AG08396 (cell line): ENCODE measurements around the gene OVOL1.
"Not testable (repeated sequence)": the region's sequence is repeated elsewhere in the genome, so short reads cannot be mapped to it uniquely, and the experiment has no call there.

Experiments used
- DNase-seq: peaks from one replicate; pipeline ENCODE4 v3.0.0; 2012; ENCODE audit warnings: low spot score, mixed read lengths

The OVOL1 gene

DNA sequence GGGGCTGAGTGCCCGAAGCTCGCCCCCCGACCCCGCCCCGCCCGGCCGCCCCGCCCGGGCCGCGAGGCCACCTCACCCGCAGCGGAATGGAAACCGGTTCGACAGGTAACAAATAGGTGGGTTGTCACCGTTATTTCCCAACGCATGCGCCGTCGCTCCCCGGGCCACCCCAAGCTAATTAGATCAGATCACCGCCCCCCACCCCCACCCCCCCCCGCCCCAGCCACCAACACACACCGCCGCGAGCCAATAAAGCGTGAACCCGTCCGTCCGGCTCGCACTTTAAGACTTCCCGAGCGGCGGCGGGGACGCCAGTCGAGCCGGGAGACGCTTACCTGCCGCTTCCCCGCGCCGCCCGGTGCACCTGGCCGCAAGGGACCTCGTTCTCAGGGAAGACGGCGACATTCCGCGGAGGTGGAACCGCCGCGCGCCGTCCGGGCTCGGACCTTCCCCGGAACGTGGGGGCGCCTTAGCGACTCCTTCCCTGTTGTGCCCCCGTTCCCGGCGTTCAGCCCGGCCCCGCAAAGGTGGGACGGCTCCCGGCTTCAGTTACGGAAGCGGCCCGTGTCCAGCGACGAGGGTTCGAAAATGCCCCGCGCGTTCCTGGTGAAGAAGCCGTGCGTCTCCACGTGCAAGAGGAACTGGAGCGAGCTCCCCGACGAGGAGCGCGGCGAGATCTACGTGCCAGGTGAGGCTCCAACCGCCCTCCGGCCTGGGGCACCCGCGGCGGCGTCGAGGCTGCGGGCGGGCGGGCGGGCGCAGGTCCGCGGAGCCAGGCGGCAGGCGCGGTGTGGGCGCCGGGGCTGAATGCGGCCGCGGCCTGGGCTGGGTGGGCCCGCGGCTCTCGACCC, at the start of gene OVOL1:
Gene OVOL1, plus strand, starts transcription at position 278 of the 851 bp plus-strand sequence. Its CDS starts 311 bp downstream, at position 589.
- DNase-seq: no peak

DNA sequence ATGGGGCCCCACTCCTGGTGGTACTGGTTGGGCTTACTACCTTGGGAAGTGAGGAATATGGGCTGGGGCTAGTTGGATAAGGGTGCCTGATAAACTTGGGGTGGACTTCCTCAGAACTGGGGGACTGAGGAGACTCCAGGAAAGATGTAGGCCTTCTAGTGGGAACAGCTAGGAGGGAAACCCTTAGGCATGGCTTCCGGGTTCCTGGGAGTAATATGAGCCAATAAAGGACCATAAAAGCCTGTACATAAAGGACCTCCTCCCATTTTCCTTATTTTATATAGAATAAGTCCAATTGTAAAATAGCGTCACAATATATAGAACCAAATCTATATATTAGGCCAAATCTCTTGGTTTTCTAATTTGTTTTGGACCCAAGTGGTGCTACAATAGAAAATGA, 47.8 kb upstream of the OVOL1 start:
- DNase-seq: no peak

DNA sequence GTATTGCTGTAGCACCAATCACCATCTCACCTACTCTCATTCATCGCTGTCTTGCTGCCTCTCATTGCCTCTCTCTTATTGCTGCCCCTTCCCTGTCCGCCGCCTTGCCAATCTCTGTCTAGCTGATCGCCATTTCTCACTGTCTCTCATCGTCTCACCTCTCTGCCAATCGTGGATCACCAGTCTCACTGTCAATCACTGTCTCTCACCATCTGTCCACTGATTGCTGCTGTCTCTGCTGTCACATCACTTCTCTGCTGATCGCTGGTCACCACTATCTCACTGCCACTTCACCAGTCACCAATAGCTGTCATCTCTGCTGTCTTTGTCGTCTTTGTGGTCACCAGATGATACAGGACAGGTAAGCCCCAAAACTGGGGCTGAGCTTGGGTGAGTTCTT, 45.7 kb upstream of the OVOL1 start:
- no peak for DNase-seq

DNA sequence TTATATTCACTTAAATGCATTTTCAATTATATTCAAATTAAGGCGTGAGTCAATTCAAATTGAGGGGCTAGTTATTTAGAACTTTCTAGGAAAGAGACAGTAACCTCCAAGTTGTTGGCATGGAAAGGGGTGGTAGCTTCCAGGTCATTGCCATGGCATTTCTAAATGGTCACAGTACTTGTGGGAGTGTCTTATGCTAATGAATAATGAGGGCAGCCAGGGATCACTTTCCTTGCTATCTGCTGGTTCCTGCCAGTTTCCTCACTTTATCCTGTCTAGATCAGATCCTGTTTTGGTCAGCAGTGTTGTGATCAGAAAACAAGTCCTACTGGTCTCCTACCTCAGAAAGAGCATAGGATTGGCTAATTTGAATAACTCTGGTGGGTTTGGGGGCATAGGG, 44.5 kb upstream of the OVOL1 start:
- no peak for DNase-seq

DNA sequence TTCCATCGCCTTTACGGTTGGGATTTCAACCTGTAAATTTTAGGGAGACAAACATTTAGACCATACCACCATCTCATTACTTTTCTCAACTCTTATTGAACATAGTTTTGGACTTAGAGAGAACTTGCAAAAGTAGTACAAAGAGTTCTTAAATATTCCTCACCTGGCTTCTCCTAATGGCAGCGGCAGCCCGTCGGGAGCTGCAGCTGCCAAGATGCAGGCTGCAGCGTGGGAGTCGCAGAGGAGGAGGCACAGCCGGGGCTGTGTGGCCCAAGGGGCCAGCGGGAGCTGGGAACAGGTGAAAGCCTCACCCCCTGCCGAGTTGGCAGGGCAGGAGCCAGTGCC, 43.2 kb upstream of the OVOL1 start:
- no peak for DNase-seq

DNA sequence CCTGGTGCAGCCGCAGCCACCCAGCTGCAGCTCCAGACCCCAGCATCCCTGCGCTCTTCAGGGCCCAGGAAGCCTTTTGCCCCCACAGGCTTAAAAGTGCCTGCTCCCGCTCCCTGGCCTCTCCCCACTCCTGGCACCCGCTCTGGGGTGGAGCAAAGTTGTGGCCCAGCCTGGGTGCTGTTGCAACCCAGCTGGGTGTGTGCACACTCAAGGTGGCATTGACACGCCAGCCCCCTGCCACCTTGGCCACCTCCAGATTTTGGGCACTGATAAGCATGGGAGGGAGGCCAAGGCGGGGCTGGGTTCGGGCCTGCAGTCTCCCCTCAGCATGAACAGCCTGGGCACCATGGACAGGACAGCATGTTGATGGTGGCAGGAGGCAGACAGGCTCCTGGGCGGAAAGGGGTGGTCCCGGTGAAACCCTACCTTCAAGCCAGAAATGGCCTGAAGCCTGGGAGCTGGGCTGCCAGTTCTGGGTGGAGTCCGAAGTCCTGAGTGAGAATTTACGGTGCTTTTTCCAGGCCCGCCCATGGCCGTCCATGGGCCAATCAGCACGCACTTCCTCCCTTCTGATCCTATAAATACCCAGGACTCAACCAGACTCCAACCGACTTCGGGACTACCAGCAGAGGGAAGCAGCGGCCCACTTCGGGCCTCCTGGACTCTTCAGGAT, 42.7 kb upstream of the OVOL1 start:
- DNase-seq: peak; percentile 34

DNA sequence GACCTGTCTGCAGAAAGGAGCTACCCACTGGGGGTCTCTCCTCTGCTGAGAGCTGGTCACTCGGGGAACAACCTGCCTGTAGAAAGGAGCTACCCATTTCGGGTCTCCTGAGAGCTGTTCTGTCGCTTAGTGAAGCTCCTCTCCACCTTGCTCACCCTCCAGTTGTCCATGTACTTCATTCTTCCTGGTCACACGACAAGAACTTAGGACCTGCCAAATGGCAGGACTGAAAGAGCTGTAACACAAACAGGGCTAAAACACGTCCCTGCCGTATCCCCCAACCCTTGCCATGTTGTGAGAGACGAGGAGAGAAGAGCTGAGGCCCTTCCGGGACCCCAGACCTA, 42.2 kb upstream of the OVOL1 start:
- DNase-seq: no peak

DNA sequence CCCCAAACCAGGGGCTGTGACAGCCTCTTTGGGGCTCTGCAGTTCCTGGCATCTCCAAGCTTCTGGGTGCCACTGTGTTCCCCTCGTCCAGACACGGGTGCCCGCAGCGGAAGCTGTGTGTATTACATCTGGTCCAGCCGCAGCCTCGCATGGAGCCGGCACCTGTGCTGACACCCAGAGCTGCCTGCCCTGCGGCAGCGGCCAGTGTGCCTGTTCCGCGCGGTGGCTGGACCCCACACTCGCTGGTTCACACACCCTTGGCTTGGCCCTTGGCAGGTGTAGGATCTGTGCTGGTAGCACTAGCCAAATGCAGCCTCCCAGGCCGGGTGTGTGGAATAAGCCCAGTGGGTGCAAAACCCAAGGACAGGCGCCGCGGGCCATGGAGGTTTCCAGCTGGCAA, 41.8 kb upstream of the OVOL1 start:
- no peak for DNase-seq

DNA sequence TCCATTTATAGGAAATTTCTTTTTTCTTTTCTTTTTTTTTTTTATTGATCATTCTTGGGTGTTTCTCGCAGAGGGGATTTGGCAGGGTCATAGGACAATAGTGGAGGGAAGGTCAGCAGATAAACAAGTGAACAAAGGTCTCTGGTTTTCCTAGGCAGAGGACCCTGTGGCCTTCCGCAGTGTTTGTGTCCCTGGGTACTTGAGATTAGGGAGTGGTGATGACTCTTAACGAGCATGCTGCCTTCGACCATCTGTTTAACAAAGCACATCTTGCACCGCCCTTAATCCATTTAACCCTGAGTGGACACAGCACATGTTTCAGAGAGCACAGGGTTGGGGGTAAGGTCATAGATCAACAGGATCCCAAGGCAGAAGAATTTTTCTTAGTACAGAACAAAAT, 24.7 kb upstream of the OVOL1 start:
- not testable (repeated sequence) for DNase-seq

DNA sequence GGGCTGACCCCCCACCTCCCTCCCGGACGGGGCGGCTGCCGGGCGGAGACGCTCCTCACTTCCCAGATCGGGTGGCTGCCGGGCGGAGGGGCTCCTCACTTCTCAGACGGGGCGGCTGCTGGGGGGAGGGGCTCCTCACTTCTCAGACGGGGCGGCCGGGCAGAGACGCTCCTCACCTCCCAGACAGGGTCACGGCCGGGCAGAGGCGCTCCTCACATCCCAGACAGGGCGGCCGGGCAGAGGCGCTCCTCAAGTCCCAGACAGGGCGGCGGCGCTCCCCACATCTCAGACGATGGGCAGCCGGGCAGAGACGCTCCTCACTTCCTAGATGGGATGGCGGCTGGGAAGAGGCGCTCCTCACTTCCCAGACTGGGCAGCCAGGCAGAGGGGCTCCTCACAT, 24.0 kb upstream of the OVOL1 start:
- DNase-seq: not testable (repeated sequence)

DNA sequence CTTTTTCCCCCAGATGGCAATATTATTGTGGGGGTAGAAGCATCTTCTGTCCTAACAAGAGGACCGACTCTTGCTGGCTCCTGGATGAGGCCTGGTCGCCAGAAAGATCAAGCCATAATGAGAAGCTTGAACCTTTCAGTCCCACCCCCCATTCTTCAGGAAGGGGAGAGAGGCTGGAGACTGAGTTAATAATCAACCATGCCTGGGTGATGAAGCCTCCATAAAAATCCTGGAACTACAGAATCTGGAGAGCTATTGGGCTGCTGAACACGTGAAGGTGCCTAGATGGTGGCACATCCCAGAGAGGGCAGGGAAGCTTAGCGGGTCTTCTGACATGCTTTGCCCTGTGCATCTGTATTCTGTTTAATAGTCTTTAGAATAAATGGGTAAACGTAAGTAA, 22.4 kb upstream of the OVOL1 start:
- DNase-seq: no peak

DNA sequence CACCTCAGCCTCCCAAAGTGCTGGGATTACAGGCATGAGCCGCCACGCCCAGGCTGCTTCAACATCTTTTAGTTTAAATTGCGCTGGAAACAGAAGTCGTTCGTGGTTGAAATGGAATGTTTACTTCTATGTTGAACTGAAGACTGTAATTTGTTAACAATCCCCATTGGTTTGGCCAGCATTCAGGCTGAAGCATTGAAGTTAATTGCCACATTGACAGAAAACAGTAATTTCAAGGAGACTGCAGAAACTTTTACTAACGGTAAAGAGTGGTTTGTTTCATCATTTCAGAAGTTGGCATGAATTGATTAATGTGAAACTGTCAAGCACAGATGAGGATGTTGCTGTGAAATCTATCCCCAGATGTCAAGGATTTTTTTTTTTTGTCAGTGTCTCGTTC, 20.3 kb upstream of the OVOL1 start:
- peak; percentile 58 for DNase-seq

DNA sequence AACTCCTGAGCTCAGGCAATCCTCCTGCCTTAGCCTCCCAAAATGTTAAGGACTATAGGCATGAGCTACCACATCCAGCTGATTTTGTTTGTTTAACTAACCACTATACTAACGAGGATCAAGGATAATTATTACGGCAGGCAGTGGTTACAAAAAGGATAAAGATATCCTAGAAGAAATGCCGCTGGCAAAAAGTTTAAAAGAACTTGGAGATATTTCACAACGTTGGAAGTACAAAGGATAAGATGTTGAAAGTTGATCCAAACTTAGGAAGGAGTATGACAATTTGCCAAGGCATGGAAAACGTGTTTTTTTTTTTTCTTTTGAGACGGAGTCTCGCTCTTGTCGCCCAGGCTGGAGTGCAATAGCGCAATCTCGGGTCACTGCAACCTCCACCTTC, 19.5 kb upstream of the OVOL1 start:
- no peak for DNase-seq

DNA sequence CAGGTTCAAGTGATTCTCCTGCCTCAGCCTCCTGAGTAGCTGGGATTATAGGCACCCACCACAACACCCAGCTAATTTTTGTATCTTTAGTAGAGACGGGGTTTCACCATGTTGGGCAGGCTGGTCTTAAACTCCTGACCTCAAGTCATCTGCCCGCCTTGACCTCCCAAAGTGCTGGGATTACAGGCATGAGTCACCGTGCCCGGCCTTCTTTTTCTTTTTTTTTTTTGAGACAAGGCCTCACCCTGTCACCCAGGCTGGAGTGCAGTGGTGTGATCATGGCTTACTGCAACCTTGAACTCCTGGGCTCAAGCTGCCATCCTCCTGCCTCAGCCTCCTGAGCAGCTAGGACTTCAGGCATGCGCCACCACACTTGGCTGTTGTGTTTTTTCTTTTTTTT, 19.1 kb upstream of the OVOL1 start:
- not testable (repeated sequence) for DNase-seq

DNA sequence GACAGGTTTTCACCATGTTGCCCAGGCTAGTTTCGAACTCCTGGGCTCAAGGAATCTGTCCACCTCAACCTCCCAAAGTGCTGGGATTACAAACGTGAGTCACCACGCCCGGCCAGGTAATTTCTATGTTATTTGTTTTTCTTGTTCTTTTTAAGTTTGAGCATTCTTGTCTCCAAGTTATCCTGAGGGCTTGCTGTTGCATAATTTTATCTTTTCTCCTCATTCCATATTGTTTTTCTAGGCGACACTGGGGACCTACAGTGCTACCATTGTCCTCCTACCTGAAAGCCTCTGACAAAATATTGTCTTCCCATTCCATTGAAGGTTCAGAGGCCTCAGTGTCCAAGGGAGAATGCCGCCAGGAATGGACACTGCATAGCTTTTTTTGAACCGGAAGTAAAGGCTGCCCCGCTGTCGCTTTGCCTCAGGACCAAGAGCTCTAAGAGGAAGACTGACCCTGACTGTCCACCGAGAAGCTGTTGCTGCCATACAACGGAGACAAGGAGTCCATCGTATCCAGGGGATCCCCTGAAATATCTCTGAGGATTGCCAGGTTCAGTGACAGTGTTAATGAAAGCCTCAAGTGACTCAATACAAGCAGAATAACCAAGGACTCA, 15.8 kb upstream of the OVOL1 start:
- DNase-seq: no peak

DNA sequence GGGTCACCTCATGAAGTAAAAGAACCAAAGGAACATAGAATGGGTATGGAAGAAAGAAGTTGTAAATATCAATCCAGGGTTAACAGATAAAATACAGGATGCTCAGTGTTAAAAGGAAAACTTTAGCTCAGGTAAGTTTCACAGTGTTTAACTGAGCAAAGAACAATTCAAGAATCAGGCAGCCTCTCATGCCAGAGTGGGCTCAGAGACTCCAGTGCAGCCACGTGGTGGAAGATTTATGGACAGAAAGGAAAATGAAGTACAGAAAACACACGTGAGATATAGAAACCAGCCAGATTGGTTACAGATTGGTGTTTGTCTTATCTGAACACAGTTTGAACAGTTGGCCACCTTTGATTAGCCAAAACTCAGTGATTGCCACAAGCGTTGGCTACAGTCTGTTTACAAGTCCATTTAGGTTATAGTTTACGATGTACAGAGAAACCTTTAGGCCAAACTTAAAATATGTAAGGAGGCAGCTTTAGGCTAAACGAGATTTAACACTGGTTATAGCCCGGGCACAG, 15.2 kb upstream of the OVOL1 start:
- DNase-seq: no peak

DNA sequence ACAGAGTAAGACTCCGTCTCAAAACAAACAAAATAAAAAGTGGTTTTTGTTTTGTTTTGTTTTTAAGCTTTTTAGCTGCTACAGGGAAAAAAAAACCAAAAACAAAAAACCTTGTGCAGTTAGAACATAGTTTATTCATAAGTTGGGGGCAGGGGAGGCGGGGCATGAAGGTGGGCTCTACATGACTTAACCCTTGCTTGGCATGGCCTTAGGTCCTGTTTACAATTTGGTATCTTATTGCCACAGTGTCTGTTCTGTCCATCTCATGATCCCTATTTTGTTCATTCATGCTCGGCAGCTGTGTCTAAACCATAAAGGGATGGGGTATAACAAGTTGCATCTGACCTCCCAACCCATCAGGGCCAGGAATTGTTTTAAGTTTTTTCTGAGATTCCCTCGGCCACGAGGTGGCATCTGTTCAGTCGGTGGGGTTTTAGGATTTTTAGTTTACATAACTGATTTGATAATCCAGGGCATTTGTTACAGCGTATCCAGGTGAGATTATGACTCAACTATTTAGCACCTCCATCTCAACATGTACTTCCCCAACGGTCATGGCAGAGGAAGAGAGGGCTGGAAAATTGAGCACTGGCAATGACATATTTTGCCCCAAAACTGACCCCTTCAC, 13.0 kb upstream of the OVOL1 start:
- DNase-seq: peak; percentile 24

DNA sequence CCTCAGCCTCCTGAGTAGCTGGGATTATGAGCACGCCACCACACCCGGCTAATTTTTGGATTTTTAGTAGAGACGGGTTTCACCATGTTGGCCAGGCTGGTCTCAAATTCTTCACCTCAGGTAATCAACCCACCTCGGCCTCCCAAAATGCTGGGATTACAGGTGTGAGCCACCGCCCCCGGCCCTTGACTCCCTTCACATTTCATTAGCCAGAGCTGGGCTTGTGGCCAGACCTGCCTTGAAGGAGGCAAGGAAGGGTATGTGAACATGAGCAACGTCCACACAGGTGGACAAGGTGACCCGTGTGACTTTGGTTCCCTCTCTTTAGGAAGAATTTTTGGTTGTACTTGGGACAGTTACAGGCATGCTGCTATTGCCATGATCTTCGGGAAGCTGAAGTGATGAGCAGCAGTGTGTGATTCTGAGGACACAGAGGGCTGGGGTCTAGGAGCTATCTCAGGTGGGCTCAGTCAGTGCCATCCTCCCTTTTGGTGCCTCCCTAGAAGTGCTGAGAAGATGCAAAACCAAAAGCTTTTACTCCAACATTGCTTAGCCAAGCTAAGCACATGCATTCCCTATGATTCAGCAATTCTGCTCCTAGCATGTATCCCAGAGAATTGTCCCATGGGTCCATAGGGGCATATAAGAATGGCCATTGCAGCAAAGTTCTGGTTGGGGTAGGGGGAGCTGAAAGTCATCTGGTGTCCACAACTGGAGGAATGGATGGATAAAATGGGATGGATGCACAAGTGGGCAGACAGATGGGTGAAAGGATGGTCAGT, 12.1 kb upstream of the OVOL1 start:
- DNase-seq: no peak

DNA sequence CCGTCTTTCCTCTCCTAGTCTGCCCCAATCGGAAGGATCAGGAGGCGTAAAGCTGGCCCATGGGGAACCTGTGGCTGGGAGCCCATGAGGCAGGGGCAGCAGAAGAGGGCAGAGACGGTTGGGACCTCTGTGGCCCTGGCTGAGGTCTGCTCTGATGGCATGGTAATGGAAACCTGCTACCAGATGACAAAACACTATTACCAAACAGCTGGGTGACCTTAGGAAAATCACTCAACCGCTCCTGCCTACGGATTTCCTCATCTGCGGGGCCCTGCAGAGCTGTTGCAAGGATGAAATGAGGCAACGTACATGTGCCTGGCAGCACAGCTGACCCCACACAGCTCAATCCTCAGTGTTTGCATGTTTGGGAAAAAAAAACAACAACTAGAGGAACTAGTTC, 10.7 kb upstream of the OVOL1 start:
- DNase-seq: no peak

DNA sequence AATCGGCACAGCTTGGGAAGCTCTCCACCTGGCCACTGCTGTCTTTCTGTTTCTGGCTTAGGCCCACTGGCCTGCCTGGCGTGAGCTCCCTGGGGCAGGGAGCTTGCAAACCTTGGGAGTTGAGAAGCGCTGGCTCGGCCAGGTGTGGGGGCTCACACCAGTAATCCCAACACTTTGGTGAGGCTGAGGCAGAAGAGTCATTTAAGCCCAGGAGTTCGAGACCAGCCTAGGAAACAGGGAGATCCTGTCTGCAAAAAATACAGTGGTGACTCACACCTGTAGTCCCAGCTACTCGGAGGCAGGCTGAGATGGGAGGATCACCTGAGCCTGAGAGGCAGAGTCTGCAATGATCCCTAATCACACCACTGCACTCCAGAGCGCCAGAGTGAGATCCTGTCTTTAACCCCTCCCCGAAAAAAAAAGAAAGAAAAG, 10.1 kb upstream of the OVOL1 start:
- no peak for DNase-seq

DNA sequence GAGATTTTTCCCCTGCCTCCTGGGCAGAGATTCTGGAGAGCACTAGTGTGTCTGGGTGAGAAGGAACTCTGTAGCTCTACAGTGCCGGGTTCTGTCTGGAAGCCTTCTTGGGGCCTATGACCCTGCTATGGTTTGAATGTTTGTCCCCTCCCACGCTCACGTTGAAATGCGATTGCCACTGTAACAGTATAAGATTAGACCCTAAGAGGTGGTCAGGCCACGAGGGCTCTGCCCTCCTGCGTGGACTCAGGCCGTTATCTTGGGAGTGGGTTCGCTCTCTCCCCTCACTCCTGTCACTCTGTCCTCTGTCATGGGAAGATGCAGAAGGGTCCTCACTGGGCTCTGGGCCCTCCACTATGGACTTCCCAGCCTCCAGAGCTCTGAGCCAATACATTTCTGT, 9.6 kb upstream of the OVOL1 start:
- no peak for DNase-seq

DNA sequence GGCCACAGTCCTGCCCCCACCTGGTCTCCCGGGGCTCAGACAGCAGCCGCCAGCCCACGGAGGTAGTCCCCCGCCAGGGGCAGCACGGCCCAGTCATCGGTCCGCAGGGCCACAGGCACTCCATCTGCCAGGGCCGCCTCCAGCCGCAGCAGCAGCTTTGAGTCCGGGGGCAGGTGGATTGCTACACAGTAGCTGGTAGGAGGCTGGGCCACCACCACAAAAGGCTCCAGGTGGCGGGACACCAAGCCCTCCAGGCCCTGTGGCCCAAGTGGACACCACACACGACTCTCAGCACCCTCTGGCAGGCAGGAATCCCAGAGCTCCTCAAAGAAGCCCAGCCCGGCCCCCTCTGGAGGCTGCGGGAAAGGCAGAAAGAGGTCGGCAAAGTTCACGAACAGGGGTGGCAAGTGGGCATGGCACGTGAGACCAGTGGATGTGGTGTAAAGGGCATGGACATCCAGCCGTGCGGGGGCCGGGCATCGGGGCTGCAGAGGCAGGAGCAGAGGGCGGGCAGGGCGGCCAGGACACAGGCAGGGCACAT, 9.0 kb upstream of the OVOL1 start:
- DNase-seq: no peak
